HG03457 (cell line): ENCODE data around the gene KRT32.
"Not testable (repeated sequence)": the region's sequence is repeated elsewhere in the genome, so short reads cannot be mapped to it uniquely, and the experiment has no call there.

ENCODE experiments used
- ATAC-seq: cut with Tn5 transposase; IDR thresholded peaks from one replicate; pipeline ENCODE4 v1.9.1; 2021; ENCODE audit warnings: moderate number of reproducible peaks; ENCODE audit not compliant: unreplicated experiment

KRT32 gene

DNA sequence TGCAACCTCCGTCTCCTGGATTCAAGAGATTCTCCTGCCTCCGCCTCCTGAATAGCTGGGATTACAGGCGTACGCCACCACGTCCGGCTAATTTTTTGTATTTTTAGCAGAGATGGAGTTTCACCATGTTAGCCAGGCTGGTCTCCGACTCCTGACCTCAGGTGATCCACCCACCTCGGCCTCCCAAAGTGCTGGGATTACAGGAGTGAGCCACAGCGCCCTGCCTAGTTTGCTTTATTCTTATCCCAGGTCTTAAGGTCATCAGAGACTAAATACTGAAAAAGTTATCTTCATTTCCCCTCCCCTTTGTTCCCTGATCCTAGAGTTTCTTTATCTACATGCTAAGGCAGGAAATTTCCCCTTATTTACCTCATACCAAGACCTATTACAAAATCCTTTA lies 36.8 kb downstream of the KRT32 start:
- not testable (repeated sequence) for ATAC-seq

DNA sequence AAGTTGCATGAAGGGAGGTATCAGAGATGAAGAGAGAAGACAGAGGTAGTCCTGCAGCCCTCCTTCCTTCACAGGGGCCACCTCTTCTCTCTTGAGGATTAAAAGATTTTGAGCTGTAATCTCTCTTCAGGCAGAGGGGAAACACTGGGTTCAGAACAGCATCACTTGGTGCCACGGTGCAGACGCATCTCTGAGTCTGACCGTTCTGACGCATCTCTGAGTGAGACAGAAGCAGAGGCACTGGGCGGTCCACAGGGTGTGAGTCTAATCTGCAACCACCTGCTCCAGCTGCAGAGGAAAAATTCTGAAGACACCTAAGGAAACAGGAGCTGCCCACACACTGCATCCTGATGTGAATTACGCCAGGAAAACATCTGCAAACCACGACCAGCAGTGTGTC lies 37.5 kb downstream of the KRT32 start:
- ATAC-seq, result no peak

DNA sequence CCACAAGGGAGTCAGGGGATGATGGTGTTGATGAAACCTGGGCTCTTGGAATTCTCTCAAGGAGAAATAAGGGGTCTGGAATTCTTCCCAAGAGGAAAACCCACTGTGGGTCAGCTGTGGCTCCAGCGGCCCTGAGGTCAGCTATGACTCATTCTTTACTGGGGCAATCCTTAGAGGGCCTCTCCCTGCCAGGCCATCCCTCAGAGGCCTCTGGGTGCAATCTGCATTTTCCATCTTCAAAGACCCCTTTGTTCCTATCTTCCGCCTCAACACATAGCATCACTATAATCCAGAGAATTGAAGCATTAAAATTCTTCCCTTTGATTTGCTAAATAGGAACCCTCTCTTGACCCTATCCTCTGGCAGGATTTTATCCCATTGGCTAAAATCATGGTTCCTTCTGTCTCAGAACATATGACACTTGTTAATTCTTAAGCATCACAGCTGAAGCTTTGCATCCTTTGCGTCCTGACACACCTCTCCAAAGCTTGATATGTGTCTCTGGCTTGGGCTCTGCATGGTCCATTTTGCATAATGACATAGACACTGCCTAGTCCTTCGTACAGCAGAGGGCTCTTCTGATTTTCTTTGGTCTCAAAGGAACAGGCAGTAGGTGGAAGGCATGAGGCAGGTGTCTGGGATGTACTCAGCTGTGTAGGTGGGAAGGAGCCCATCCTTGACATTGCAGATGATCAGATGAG lies 38.4 kb downstream of the KRT32 start:
- ATAC-seq, result no peak

DNA sequence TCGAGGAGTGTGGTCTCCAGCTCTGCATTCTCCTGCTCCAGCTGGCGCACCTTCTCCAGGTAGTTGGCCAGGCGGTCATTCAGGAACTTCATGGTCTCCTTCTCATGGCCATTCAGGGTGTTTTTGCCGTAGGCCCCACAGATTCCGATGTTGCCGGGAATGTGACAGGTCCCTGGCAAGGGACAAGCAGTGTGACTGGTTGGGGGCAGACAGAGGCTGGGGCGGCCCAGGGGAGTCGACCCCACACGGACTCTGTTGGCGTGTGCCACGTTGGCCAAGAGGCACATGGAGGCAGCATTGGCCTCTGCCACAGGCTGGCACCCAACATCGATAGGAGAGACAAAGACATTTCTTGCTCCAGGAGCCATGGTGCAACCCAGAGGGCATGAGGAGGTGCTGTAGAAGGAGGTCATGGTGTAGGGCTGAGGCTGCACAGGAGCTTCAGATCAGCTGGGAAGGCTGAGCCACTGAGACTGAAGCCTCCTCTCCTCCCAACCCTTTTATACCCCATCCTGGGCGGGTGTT lies 43.0 kb downstream of the KRT32 start, which contains the start of gene KRT37:
TSS of gene KRT37 (minus strand) at position 475 of the 525 bp plus-strand sequence. CDS start at position 413, 62 bp downstream.
- ATAC-seq, result no peak

DNA sequence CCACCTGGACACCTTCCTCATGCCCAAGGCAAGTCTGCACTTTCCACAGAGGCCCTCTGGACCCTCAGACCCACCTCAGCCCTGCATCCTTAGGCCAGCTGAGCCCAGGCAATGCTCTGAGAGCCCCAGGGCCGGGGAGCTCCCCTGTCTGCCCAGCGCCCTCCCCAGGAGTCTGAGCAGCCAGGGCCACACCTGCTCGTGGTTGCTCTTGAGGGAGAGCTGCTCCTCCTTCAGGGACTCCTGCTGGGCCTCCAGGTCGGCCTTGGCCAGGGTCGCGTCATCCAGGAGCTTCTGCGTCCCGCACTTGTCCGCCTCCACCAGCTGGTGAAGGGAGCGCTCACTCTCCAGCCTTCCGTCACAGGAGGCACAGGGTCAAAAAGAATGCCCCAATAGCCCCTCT lies 44.6 kb downstream of the KRT32 start:
- not testable (repeated sequence) for ATAC-seq

DNA sequence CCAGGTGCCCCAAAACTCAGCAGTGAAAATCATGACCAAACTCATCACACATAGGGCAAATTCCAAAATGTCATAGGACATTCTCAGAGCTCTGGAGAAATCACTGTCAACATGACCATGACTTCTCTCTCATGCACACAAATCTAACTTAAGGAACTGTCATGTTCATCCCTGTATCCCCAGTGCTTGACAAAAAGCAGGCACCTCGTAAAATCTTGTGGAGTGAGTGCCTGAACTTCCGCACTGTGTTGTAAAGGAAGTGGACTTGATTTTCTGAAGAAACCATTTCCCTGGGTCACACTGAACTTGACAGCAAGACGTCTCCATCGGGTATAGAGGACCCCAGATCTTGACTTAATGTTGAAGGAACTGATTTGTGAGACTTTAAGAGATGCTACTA lies 45.6 kb downstream of the KRT32 start:
- ATAC-seq, result no peak

DNA sequence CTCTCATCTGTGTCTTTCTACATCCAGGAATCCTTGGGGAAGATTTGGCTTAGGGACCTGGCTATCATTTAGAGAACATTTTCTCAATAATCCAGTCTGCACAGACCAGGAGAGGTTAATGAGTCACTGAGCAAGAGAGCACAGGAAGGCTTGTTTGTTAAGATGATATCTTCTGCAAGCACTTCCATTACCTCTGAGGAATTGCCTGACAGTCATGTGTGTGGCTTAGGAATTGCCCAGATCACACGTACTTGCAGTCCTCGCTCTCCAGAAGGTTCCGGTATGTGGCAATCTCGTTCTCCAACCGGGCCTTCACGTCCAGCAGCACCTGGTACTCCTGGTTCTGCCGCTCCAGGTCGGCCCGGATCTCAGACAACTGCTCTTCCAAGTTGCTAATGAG lies 46.1 kb downstream of the KRT32 start:
- no peak for ATAC-seq

DNA sequence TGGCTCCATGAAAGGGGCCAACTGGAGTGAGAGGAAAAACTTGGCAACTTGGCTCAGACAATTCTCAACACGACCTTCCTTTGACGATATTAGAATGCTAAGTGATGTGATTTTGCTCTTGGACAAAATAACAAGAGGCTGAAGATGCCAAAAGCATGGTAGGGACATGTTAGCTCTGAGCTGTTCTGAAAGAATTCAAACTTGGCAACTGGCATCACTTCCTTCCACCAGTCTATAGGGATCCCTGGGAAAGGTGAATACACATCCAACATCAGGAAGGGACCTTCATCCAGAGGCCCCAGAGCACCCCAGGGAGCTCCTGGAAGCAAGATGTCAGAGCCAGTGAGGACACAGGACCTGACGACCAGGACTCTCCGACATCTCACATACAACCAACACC lies 47.1 kb downstream of the KRT32 start:
- no peak for ATAC-seq

DNA sequence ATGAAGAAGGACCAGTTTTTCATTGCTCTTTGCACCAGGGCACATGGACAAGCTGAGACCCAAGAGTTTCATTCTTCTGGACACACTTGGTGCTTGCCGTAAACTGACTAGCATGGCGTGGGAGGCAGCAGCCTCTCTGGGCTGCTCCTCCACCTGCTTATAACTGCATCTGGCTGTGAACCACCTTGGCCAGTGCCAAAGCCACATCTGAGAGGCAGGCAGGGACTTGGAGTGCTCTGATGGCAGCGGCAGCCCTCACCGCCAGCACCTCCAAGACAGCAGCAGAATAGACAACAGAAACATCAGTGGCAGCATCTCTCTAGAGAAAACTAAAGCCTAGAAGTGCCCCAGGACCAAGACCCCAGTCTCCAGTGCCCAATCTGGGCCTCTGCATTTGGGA lies 47.5 kb downstream of the KRT32 start:
- ATAC-seq, result no peak

DNA sequence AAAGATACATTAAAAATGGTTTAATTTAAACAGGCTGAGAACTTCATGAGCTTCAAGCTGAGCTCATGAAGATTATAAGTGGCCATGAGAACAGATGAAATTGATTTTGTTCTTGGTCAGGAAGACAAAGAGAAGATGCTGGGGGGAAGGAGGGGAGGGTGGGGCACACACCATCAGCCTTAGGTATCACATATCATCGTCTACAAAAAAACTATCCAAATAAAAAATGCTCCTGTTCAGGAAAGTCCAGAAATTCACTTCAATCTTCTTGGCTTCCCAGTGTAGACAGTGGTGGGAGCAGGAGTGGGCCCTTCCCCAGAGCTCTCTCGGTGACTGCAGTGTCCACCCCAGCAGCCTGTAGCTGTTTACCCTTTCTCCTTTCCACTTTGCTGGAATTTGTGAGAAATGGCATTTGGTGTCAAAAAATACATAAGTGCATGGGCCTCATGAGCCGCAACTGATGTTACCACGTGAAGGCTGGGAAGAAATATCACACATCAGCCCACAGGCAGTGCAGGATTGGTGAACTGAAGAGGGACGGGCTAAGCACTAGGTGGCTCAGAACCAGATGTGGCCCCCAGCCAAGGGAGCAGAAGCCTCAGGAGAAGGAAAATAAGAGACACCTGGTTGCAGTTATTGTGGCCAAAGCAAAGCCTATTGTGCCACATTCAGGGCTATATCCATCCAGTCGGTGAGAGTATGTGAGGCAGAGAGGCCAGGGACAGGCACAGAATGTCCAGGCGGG lies 48.9 kb downstream of the KRT32 start:
- no peak for ATAC-seq

DNA sequence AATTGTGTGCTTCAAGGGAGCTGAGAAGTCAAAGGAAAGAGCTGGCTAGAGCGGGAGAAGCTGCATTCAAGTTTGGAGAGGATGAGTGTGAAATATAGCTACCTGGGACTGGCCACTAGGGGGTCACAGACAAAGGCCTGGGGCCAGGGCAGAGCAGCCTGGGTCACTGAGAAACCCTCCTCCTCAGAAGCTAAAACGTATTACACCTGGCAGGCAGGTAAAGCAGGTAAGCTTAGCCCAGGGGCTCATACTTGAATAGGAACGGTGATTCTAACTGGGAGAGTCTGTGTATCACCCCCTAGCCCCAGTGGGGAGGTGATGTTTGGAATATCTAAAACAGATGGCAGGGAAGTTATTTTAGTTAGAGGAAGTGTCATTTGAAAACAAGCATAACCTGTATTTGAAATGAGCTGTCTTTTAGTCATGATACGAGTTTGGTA lies 49.6 kb downstream of the KRT32 start:
- no peak for ATAC-seq

DNA sequence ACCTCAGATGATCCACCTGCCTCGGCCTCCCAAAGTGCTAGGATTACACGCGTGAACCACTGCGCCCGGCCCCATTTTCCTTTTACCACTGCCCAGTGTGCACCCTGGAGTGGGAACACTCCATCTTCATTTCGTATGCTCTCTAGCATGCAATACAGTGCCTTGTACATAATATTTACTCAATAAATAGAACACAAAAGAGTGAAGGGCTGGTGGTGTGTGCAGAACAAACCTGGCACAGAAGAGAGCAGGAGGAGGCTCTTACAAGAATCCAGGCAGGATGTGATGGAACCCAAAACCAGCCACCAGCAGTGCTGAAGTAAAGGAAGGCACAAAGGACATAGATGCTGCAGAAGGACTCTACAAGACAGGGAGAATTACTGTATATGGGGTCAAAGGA lies 50.1 kb downstream of the KRT32 start:
- no peak for ATAC-seq

DNA sequence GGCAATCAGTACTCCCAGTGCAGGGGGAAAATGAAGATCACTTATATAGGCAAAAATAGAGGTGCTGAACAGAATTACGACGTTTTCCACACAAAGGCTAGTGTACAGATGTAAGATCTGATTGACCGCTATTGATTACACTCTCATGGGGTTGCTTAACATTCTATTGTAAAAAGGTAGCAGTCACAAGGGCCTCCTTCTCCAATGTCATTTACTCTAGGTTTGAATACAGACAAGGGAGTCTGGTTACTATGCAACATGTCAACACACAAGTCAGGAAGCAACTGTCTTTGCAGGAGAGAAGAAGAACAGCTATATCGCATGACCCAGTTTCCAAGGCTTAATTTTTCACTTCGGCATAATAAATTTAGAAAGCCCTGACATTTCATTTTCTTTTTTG lies 50.7 kb downstream of the KRT32 start:
- no peak for ATAC-seq

DNA sequence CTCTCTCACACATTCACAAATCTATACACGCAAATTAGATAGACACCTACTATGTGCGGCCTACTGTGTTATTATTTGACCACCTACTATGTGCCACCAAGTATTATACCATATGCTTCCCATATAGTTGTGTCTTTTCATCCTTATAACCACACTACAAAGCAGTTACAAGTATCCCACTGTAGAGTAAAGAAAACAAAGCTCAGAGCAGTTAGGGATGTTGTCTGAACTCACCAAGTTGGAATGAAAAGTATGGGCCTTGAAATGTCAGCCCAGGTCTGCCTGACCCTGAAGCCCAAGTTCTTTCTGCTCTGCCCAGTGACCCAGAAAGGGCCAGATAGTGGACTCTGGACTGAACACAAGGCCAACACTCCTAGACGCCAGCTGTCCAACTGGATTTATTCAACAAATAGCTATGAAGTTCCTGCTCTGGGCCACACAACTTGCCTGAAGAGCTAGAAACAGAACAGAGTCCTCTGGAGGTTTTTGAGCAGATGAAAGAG lies 51.3 kb downstream of the KRT32 start:
- ATAC-seq, result no peak

DNA sequence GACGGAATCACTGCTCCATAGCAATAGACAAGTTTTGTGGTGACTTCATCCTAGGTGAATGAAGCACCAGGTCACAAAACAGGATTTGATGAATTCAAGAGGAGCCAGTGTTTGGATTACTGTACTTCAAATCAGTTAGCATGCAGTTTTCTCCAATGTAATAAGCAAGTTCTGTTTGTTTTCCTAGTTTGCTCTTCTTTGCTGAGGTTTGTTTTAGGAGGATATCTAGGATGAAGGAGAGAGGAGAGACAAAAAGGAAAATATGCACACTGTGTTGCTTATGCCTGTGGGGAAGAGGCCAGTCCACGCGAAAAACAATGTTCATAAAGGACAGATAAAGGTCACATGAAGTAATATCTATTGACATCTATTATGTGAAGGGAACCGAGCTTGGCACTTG lies 51.8 kb downstream of the KRT32 start:
- ATAC-seq, result no peak

DNA sequence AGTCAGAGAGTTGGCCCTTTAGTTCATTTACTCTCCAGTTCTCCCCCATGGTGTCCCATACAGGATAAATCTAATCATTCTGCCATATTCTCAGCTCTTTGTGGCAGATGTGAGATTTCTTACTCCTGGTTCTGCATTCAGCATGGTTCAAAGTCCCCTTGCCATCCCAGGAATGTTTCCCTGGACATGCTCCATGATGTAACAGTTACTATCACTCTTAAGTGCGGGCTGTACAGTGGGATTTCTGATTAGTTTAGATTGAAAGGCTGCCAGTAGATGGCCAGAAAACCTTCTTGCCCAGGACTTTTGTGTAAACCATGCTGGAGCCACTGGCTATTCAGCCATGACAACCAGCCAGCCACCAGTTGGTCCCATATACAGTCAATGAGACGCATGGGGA lies 53.2 kb downstream of the KRT32 start:
- ATAC-seq, result no peak

DNA sequence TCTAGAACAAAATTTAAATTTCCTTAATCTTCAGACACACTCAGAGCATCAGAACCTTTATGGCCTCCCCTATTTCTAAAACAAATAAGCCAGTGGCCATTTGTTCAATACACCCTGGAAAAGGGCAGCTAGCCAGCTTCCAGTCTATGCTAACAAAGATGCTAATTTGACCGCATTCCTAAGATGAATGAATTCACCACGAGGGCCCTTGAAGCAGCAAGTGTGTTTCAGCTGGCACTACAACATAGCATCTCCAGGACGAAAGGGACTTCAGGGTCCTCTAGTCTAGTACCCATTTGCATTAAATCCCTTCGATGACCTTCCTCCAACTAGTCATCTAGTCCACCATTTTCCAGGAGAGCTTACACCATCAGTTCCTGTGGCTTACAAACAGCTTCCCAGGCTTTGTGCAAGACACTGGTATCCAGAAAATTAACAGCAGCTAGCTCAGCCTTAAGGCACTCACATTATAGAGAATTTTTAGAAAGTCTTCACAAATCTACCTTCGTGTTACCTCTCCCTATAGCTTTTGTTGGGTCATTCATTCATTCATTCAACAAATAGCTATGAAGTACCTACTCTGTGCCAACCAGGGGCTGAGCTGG lies 53.7 kb downstream of the KRT32 start:
- ATAC-seq, result no peak

DNA sequence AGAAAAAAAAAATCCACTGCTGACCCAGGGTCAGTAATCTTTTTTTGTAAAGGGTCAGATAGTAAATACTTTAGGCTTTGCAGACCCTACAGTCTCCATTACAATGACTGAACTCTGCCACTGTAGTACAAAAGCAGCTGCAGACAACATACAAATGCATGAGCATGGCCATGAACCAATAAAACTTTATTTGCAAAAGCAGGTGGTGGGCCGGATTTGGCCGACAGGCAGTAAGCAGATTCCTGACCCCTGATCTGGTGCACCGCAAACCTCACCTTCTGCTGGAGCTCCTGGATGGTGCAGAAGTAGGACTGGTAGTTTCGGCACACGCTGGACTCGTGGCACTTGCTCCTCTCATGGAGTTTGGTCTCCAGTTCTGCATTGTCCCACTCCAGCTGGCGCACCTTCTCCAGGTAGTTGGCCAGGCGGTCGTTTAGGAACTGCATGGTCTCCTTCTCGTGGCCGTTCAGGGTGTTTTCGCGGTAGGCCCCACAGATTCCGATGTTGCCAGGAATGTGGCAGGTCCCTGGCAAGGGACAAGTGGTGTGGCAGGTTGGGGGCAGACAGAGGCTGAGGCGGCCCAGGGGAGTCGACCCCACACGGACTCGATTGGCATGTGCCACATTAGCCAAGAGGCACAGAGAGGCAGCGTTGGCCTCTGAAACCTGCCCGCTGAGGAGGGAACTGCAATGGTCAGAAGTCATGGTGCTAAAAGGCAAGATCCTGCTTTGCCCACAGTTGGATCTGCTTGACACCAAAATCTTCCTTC lies 55.9 kb downstream of the KRT32 start:
- ATAC-seq, result no peak
